Kidney (tissue), 14 donors: Measurements from ENCODE around the gene COL16A1. TPM values are rescaled to one million over a fixed set of nuclear protein-coding genes. Genes with fewer than 3 reads are reported as not detected.
A peak's percentile ranks its signal among the peaks of the same experiment; 100 is the strongest.

ENCODE experiments used
- DNase-seq, 5 donors: peaks; one replicate each; pipeline ENCODE4 v3.0.0-alpha.2; 2013 to 2020
- FAIRE-seq: peaks from 2 replicates; lab custom pipeline; 2012; peaks lifted over from hg19 to GRCh38; lab: Jason Lieb, UNC
- H3K27ac ChIP-seq, 2 donors: one replicate each; pipeline ENCODE4 v1.7.0; 2013; ENCODE audit warnings: low read depth in 2 of 2, low read length in 2 of 2, inconsistent platforms in 1 of 2
- H3K27me3 ChIP-seq: one replicate; pipeline ENCODE4 v1.7.1; 2013; ENCODE audit warnings: low read length, inconsistent platforms; ENCODE audit not compliant: control insufficient read depth, insufficient read depth
- H3K36me3 ChIP-seq, 3 donors: one replicate each; pipeline versions ENCODE4 v1.7.0 to v1.7.1; 2013; ENCODE audit warnings: low read length in 3 of 3, control low read depth in 1 of 3, inconsistent platforms in 1 of 3; ENCODE audit not compliant: insufficient read depth in 3 of 3, control insufficient read depth in 2 of 3
- H3K4me1 ChIP-seq, 3 donors: one replicate each; pipeline versions ENCODE4 v1.7.0 to v1.7.1; 2013; ENCODE audit warnings: low read length in 3 of 3, inconsistent platforms in 1 of 3, low read depth in 1 of 3; ENCODE audit not compliant: control insufficient read depth in 2 of 3, insufficient read depth in 2 of 3
- H3K4me3 ChIP-seq, 3 donors: one replicate each; pipeline versions ENCODE4 v1.7.0 to v1.8.1; 2013; ENCODE audit warnings: low read length in 3 of 3, control low read depth in 1 of 3, inconsistent platforms in 1 of 3
- H3K9ac ChIP-seq, 3 donors: one replicate each; pipeline versions ENCODE4 v1.7.0 to v1.7.1; 2013; ENCODE audit warnings: low read length in 3 of 3, control low read depth in 1 of 3, inconsistent platforms in 1 of 3
- H3K9me3 ChIP-seq, 3 donors: one replicate each; pipeline versions ENCODE4 v1.7.0 to v1.7.1; 2013; ENCODE audit warnings: low read length in 3 of 3, control low read depth in 1 of 3, inconsistent platforms in 1 of 3; ENCODE audit not compliant: control insufficient read depth in 2 of 3, insufficient read depth in 1 of 3
- intact Hi-C: fragments of 100-400 bp; cut with DNase I; formaldehyde crosslinking; loops from one replicate; pipeline ENCODE4 v1.11.1; 2022
- polyA plus RNA-seq: library from polyadenylated mRNA; stranded (reverse); fragments of 350-450 nt; fragmentation: Illumina TruSeq; extraction: RNeasy Lipid Tissue Mini Kit (QIAGEN cat#74804); gene quantifications from one replicate; pipeline ENCODE4 v1.2.3, GENCODE V29; 2014; ENCODE audit warnings: low read depth, low replicate concordance; ENCODE audit not compliant: insufficient read depth
- total RNA-seq: library from RNA; stranded (reverse); fragmentation: NEBNext Ultra II Directional; extraction: Animal tissue kit (Norgen Biotek cat#: 25700); gene quantifications from one replicate; pipeline ENCODE4 v1.2.1, GENCODE V29; 2021
- TF ChIP-seq, protein P1 (sequence below): IDR thresholded peaks from 3 replicates; pipeline ENCODE4 v1.5.1; 2012; ENCODE audit warnings: mild to moderate bottlenecking, moderate library complexity, borderline replicate concordance; ENCODE audit not compliant: insufficient read depth; ENCODE audit errors: extremely low read depth
- donor health status: control.
- donor health status: control.
- donor health status: control.
- donor health status: control.
- donor health status: control.
- donor health status: DM: yes; HTN: yes; CAD: no.
- donor health status: Normal renal cell carcinoma (clear cell type).

The COL16A1 gene
- total and polyA plus RNA-seq, 2 donors from 2014 or later = 9.2 to 29.0 TPM

DNA sequence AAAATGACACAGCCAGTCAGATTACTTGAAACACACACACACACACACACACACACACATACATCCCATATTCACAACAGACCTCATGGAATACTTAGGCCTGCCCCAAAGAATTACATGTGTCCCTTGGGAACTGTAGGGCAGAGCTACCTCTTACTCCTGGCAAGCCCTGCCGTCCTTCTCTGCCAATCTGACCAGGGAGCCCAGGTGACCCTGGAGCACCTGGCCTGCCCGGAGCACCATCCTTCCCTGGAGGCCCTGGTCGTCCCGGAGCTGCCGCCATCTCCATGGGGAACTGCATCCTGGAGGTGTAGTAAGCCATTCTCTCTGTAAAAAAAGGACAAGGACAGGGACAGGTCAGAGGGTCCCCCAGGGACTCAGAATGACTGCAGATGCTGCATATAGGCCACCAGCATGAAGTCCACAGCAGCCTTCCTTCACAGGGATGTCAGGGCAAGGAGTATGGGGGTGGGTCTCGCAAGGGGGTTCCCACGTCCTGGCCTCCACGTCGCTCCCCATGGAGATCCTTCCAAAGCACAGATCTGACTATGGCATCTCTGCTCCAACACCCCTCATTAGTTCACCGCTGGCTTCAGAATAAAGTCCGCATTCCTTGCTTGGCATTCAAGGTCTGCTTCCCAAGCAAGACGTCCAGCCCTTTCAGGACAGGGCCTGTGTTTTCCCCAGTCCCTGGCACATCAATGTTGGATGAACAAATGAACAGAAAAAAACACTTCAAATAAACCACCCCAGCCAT is 49.9 kb downstream of the COL16A1 start:
- FAIRE-seq = no peak
- Histone ChIP-seq H3K27ac (no peak overlapping the region), H3K9ac (no peak overlapping the region), H3K4me1 (no peaks in the 10 kb centered on the region), H3K36me3 (no peaks in the 10 kb centered on the region), H3K4me3 (no peak overlapping the region), H3K9me3 (no peaks in the 10 kb centered on the region), H3K27me3 (no peaks in the 10 kb centered on the region)
- TF ChIP-seq, protein P1, sequence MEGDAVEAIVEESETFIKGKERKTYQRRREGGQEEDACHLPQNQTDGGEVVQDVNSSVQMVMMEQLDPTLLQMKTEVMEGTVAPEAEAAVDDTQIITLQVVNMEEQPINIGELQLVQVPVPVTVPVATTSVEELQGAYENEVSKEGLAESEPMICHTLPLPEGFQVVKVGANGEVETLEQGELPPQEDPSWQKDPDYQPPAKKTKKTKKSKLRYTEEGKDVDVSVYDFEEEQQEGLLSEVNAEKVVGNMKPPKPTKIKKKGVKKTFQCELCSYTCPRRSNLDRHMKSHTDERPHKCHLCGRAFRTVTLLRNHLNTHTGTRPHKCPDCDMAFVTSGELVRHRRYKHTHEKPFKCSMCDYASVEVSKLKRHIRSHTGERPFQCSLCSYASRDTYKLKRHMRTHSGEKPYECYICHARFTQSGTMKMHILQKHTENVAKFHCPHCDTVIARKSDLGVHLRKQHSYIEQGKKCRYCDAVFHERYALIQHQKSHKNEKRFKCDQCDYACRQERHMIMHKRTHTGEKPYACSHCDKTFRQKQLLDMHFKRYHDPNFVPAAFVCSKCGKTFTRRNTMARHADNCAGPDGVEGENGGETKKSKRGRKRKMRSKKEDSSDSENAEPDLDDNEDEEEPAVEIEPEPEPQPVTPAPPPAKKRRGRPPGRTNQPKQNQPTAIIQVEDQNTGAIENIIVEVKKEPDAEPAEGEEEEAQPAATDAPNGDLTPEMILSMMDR = no peak
- intact Hi-C loops = no loop called here
- DNase-seq = peak in 1 of 5 donors; percentile 34

DNA sequence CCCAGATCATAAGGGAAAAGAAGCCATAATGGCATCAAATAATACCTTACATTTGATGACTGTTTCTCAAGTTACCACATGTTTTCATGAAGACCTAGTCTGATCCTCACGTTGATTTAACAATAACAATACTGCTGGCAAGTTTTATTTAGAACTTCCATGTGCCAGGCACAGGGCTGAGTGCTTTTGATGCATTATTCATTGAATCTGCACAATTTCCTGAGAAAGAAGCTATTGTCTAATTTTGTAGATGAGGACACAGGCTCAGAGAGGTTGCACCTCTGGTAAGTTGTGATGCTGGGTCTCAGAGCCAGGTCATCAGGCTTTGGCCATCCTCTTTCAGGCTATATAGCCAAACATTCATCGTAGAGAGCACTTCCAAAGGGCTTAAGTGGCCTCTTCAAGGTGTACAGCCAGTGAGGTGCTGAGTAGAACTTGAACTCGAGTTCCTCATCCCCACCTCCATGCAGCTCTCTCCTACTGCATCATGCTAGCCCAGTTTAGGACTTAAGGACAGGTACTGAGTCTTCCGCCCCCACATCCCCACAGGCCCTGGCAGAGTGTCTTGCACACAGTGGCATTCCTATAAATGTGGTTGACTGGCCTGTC is 50.8 kb downstream of the COL16A1 start:
- Histone ChIP-seq H3K27me3 (no peaks in the 10 kb centered on the region), H3K36me3 (no peaks in the 10 kb centered on the region), H3K4me1 (peaks cover 0 to 3% (median 2%) of the 10 kb centered on the region in 3 donors), H3K9ac (no peak overlapping the region), H3K9me3 (no peaks in the 10 kb centered on the region), H3K4me3 (no peak overlapping the region), H3K27ac (no peak overlapping the region)
- DNase-seq (no peak), FAIRE-seq (no peak)
- TF ChIP-seq, protein P1 = no peak
- intact Hi-C loops = no loop called here

DNA sequence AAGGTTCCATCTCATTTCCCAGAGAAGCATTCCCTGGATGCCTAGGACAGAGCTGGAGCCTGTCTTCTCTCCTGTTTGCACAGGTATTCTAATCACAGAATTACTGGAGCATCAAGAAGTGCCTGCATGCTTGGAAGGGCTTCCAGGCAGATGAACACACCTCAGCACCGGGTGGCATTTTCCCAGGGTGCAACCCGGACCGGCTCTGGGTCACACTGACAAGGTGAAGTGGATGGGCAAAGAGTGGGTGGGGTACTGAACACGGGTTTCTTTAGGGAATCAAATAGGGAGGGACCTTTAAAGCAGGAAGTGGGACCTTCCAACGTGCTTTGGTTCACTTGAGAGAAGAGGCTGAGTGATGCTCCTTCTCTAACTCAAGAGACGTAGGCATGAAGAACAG is 52.1 kb downstream of the COL16A1 start:
- Histone ChIP-seq H3K27me3 (no peaks in the 10 kb centered on the region), H3K4me3 (no peak overlapping the region), H3K36me3 (no peaks in the 10 kb centered on the region), H3K4me1 (peaks cover 0 to 4% (median 2%) of the 10 kb centered on the region in 3 donors), H3K9ac (no peak overlapping the region), H3K9me3 (no peaks in the 10 kb centered on the region), H3K27ac (no peak overlapping the region)
- FAIRE-seq (no peak), DNase-seq (no peak)
- intact Hi-C loops = no loop called here
- TF ChIP-seq, protein P1 = no peak
